GM12878 (cell line): ENCODE data around the gene RNPC3. TPM values are rescaled to one million over a fixed set of nuclear protein-coding genes. Genes with fewer than 3 reads are reported as not detected.

Source experiments
- ATAC-seq: fragments of 200-7000 bp; cut with Tn5 transposase; 3 replicates; pipeline ENCODE4 v1.9.1; 2020; ENCODE audit warnings: mild to moderate bottlenecking, moderate library complexity
- BruUV-seq: library from RNA; stranded (reverse); fragments of 400-500 nt; replicated peaks from 2 replicates; lab custom pipeline; 2021; lab: Mats Ljungman, UMichigan
- CTCF ChIA-PET: fragments of 300-600 bp; sonication (Branson Sonifier 250); formaldehyde crosslinking; extraction: SDS; loops from one replicate; lab custom pipeline; 2021; ENCODE audit warnings: inconsistent platforms; lab: Yijun Ruan, JAX
- POLR2A ChIA-PET: fragments of 350-600 bp; formaldehyde crosslinking; extraction: SDS; loops from one replicate; lab custom pipeline; 2021; ENCODE audit warnings: inconsistent platforms; lab: Charles Lee
- RAD21 ChIA-PET: fragments of 300-600 bp; sonication (Branson Sonifier 250); formaldehyde crosslinking; loops from one replicate; lab custom pipeline; 2023; ENCODE audit warnings: antibody characterized with exemption; ENCODE audit not compliant: unreplicated experiment; lab: Charles Lee
- SMC1A ChIA-PET: fragments of 300-600 bp; sonication (Branson Sonifier 250); formaldehyde crosslinking; loops from one replicate; lab custom pipeline; 2023; ENCODE audit not compliant: unreplicated experiment, uncharacterized antibody; lab: Charles Lee
- DNase-seq: peaks from one replicate; pipeline ENCODE4 v3.0.0-alpha.2; 2011; ENCODE audit warnings: low read depth, low spot score
- FAIRE-seq: peaks from 3 replicates; lab custom pipeline; 2011; peaks lifted over from hg19 to GRCh38; lab: Jason Lieb, UNC
- H2AFZ ChIP-seq: 2 replicates; pipeline ENCODE4 v1.6.0; 2011; ENCODE audit warnings: low read depth, low read length, control low read depth; ENCODE audit not compliant: control insufficient read depth
- H3K27ac ChIP-seq: 2 replicates; pipeline ENCODE4 v1.5.1; 2011; ENCODE audit warnings: control low read depth; ENCODE audit not compliant: control insufficient read depth, insufficient read depth
- H3K27me3 ChIP-seq, 2 experiments: replicated peaks in 1 of 2; 2 replicates each; pipeline versions ENCODE4 v1.6.0 to v1.6.1; 2011; ENCODE audit warnings: low read length in 1 of 2; ENCODE audit not compliant: control insufficient read depth in 2 of 2, insufficient read depth in 2 of 2
- H3K36me3 ChIP-seq, 2 experiments: 2 replicates each; pipeline ENCODE4 v1.5.1; 2011; ENCODE audit warnings: low read length in 1 of 2; ENCODE audit not compliant: control insufficient read depth in 2 of 2, insufficient read depth in 2 of 2
- H3K4me1 ChIP-seq: 2 replicates; pipeline ENCODE4 v1.6.1; 2011; ENCODE audit warnings: mild to moderate bottlenecking, low read length, moderate library complexity, mixed read lengths; ENCODE audit not compliant: control insufficient read depth, insufficient read depth
- H3K4me2 ChIP-seq: 2 replicates; pipeline ENCODE4 v1.6.0; 2011; ENCODE audit warnings: control low read depth; ENCODE audit not compliant: control insufficient read depth, insufficient read depth
- H3K4me3 ChIP-seq: fragments of 200-600 bp; sonication (generic); 2 replicates; pipeline ENCODE4 v1.5.1; 2016
- H3K79me2 ChIP-seq: 2 replicates; pipeline ENCODE4 v1.6.0; 2011; ENCODE audit warnings: low read length; ENCODE audit not compliant: control insufficient read depth, insufficient read depth
- H3K9ac ChIP-seq: 2 replicates; pipeline ENCODE4 v1.8.0; 2011; ENCODE audit warnings: low read length, control low read depth, mixed read lengths; ENCODE audit not compliant: control insufficient read depth, insufficient read depth
- H3K9me3 ChIP-seq: replicated peaks from 3 replicates; pipeline ENCODE4 v1.5.1; 2011; ENCODE audit warnings: mild to moderate bottlenecking, low read length; ENCODE audit not compliant: control insufficient read depth, insufficient read depth
- H4K20me1 ChIP-seq: 2 replicates; pipeline ENCODE4 v1.6.0; 2011; ENCODE audit not compliant: control insufficient read depth, insufficient read depth
- CHD1 ChIP-seq: IDR thresholded peaks from 2 replicates; pipeline ENCODE4 v1.6.1; 2012; ENCODE audit warnings: low read depth, low read length, improper control_type of control experiment
- CREB1 ChIP-seq: IDR thresholded peaks from 2 replicates; pipeline ENCODE4 v1.6.1; 2012; ENCODE audit warnings: low read depth, mild to moderate bottlenecking, inconsistent platforms
- HDGF ChIP-seq: fragments of 450-650 bp; IDR thresholded peaks from 2 replicates; pipeline ENCODE4 v1.6.1; 2016; ENCODE audit warnings: antibody characterized with exemption
- IRF4 ChIP-seq: IDR thresholded peaks from 2 replicates; pipeline ENCODE4 v1.6.1; 2011; ENCODE audit warnings: low read depth, low read length
- IRF5 ChIP-seq: fragments of 450-650 bp; IDR thresholded peaks from 2 replicates; pipeline ENCODE4 v1.6.1; 2017; ENCODE audit warnings: borderline replicate concordance
- KLF5 ChIP-seq: fragments of 450-650 bp; IDR thresholded peaks from 2 replicates; pipeline ENCODE4 v1.6.1; 2014; ENCODE audit warnings: mild to moderate bottlenecking; ENCODE audit not compliant: partially characterized antibody
- MXI1 ChIP-seq: fragments of 150-350 bp; IDR thresholded peaks from 2 replicates; pipeline ENCODE4 v1.6.1; 2011; ENCODE audit warnings: low read depth, mild to moderate bottlenecking, inconsistent platforms, low read length, improper control_type of control experiment
- NFIC ChIP-seq: IDR thresholded peaks from 2 replicates; pipeline ENCODE4 v1.6.1; 2012; ENCODE audit warnings: low read depth, mild to moderate bottlenecking, inconsistent platforms, low read length, moderate library complexity
- NRF1 ChIP-seq: conservative IDR thresholded peaks from 2 replicates; pipeline ENCODE4 v1.6.1; 2011; ENCODE audit warnings: mild to moderate bottlenecking, low read depth, low read length, improper control_type of control experiment
- PAX8 ChIP-seq: fragments of 450-650 bp; IDR thresholded peaks from 2 replicates; pipeline ENCODE4 v1.6.1; 2017; ENCODE audit warnings: mild to moderate bottlenecking, moderate library complexity
- SMAD1 ChIP-seq: fragments of 450-650 bp; IDR thresholded peaks from 2 replicates; pipeline ENCODE4 v1.6.1; 2018; ENCODE audit warnings: mild to moderate bottlenecking, low read depth; ENCODE audit not compliant: partially characterized antibody
- SP1 ChIP-seq: IDR thresholded peaks from one replicate; pipeline ENCODE4 v1.6.1; 2011; ENCODE audit warnings: low read depth, low read length
- TAF1 ChIP-seq: IDR thresholded peaks from 2 replicates; pipeline ENCODE4 v1.6.1; 2011; ENCODE audit warnings: mild to moderate bottlenecking, low read depth, low read length, borderline replicate concordance
- TARDBP ChIP-seq: IDR thresholded peaks from 2 replicates; pipeline ENCODE4 v1.6.1; 2016; ENCODE audit warnings: borderline replicate concordance
- YBX1 ChIP-seq: fragments of 450-650 bp; IDR thresholded peaks from 2 replicates; pipeline ENCODE4 v1.6.1; 2016; ENCODE audit warnings: antibody characterized with exemption
- in situ Hi-C: fragments of 300-500 bp; cut with MboI; formaldehyde crosslinking; loops from 9 replicates; pipeline ENCODE4 v1.14.3; 2018; ENCODE audit warnings: mixed read lengths
- intact Hi-C: fragments of 100-400 bp; cut with micrococcal nuclease; formaldehyde crosslinking; loops from one replicate; pipeline ENCODE4 v1.14.2; 2022; ENCODE audit not compliant: unreplicated experiment
- polyA plus RNA-seq, 11 experiments: library from polyadenylated mRNA; depleted of rRNA in 4 of 11; unstranded in 6 of 11; stranded (reverse) in 5 of 11; fragments of >200 nt; fragmentation: Nextera tagmentation in 4 of 11; fragmentation: Illumina TruSeq in 1 of 11; extraction: Ambion mirVana in 4 of 11; extraction: Trizol in 1 of 11; gene quantifications; 1 replicate in 1 of 11; 2 replicates in 10 of 11; pipeline versions ENCODE4 v1.2.1 to v1.2.3, GENCODE V29; 2011 to 2016; ENCODE audit warnings: inconsistent platforms in 2 of 11, missing spikeins in 2 of 11, low read depth in 1 of 11
- total RNA-seq, 4 experiments: library from RNA; depleted of rRNA in 3 of 4; stranded (reverse); fragments of >200 nt in 3 of 4; fragmentation: Illumina TruSeq in 1 of 4; extraction: Trizol in 1 of 4; gene quantifications; 2 replicates each; pipeline versions ENCODE4 v1.2.1 to v1.2.3, GENCODE V29; 2013 to 2021
- TF ChIP-seq, protein P1 (sequence below): fragments of 450-650 bp; IDR thresholded peaks from 2 replicates; pipeline ENCODE4 v1.6.1; 2017; ENCODE audit warnings: antibody characterized with exemption, mild to moderate bottlenecking, moderate library complexity
- TF ChIP-seq, protein P2 (sequence below): fragments of 150-350 bp; IDR thresholded peaks from 2 replicates; pipeline ENCODE4 v1.6.1; 2016; ENCODE audit warnings: low read depth, low read length

RNPC3 gene
- total and polyA plus RNA-seq, 10 of the 15 experiments (the other 5 are each of a cell fraction or from before 2014, with no cell fraction given), result 11.4 to 53.7 (median 22.7) TPM

DNA sequence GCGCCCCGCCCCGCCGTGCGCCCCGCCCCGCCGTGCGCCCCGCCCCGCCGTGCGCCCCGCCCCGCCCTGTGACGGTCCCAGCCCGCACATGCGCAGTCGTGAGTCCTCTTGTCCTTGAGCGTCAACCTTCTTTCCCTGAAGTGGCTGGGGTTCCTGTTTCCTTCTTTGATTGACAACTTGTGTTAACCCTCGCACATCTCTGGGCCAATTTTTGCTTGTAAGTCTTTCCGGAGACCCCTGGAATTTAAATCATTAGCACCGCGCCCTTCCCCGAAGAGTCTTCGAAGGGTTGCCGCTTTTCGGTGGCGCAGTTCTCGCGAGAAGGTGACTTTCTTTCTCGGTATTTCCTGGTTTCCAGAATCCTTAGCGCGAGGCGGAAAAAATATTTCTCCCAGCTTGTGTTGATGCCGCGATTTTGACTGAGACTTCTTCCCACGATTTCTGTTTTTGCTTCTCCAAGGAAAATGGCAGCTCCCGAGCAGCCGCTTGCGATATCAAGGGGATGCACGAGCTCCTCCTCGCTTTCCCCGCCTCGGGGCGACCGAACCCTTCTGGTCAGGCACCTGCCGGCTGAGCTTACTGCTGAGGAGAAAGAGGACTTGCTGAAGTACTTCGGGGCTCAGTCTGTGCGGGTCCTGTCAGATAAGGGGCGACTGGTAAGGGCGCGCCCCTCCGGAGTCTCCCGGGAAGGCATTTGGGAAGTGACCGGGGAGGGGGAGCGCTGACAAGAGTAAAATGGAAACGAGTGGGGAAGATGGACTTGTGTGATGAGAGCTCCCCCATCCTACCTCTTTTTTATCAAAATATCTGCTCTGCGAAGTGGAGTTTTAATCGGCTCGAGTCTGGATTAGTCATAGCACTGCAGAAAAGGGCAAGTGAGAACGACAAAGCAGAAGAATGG, at the start of gene RNPC3 (continued):
- TF ChIP-seq TAF1 (peak; percentile 68; the same call in 1 of the 2 replicates), NRF1 (peak; percentile 49), YBX1 (no peak)

DNA sequence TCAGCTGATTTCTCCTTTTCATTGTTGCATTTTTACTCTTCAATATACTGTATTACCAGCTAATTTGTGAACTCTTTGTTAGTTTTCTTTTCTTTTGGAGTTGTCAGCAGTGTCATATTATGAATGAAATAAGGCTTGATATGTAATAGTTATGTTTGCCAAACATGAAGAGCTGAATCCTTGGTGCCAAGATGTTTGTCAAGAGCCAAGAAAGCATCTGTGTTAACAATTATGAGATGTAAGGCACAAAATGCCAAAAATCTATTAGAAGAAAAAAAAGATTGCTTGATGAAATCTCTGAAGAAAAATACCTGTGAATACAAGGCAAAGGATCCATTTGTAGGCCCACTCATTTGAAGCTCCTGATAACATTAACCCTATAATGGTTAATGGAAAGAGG, 48.4 kb upstream of the RNPC3 start:
- H4K20me1 ChIP-seq, result no peaks in the 10 kb centered on the region
- no peaks in the 10 kb centered on the region for H3K27me3 ChIP-seq
- ATAC-seq (no peak), DNase-seq (no peak), FAIRE-seq (no peak)
- no peaks in the 10 kb centered on the region for H3K4me1 ChIP-seq
- no peak overlapping the region for H3K9ac ChIP-seq
- no peaks in the 10 kb centered on the region for H3K79me2 ChIP-seq
- ChIA-PET POLR2A (no interaction called here), CTCF (interaction anchor here (1.5 kb wide), 1 partner anchor 15 kb away, joined by 3 read pairs; no protein-coding TSS in a partner anchor), RAD21 (no interaction called here), SMC1A (no interaction called here)
- no peak overlapping the region for H3K4me2 ChIP-seq
- no TSS peak for BruUV-seq
- intact Hi-C loops (no loop called here), in situ Hi-C loops (no loop called here)
- H2AFZ ChIP-seq, result no peak overlapping the region
- no peaks in the 10 kb centered on the region for H3K36me3 ChIP-seq
- H3K27ac ChIP-seq, result no peak overlapping the region
- no peak overlapping the region for H3K4me3 ChIP-seq
- no peaks in the 10 kb centered on the region for H3K9me3 ChIP-seq
- TF ChIP-seq, protein P1, sequence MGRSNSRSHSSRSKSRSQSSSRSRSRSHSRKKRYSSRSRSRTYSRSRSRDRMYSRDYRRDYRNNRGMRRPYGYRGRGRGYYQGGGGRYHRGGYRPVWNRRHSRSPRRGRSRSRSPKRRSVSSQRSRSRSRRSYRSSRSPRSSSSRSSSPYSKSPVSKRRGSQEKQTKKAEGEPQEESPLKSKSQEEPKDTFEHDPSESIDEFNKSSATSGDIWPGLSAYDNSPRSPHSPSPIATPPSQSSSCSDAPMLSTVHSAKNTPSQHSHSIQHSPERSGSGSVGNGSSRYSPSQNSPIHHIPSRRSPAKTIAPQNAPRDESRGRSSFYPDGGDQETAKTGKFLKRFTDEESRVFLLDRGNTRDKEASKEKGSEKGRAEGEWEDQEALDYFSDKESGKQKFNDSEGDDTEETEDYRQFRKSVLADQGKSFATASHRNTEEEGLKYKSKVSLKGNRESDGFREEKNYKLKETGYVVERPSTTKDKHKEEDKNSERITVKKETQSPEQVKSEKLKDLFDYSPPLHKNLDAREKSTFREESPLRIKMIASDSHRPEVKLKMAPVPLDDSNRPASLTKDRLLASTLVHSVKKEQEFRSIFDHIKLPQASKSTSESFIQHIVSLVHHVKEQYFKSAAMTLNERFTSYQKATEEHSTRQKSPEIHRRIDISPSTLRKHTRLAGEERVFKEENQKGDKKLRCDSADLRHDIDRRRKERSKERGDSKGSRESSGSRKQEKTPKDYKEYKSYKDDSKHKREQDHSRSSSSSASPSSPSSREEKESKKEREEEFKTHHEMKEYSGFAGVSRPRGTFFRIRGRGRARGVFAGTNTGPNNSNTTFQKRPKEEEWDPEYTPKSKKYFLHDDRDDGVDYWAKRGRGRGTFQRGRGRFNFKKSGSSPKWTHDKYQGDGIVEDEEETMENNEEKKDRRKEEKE, result no peak
- TF ChIP-seq PAX8 (no peak), SP1 (no peak), IRF4 (no peak), CHD1 (no peak), NFIC (no peak), HDGF (no peak), SMAD1 (no peak), TARDBP (no peak), MXI1 (no peak), CREB1 (no peak), IRF5 (no peak), KLF5 (no peak)
- TF ChIP-seq, protein P2, sequence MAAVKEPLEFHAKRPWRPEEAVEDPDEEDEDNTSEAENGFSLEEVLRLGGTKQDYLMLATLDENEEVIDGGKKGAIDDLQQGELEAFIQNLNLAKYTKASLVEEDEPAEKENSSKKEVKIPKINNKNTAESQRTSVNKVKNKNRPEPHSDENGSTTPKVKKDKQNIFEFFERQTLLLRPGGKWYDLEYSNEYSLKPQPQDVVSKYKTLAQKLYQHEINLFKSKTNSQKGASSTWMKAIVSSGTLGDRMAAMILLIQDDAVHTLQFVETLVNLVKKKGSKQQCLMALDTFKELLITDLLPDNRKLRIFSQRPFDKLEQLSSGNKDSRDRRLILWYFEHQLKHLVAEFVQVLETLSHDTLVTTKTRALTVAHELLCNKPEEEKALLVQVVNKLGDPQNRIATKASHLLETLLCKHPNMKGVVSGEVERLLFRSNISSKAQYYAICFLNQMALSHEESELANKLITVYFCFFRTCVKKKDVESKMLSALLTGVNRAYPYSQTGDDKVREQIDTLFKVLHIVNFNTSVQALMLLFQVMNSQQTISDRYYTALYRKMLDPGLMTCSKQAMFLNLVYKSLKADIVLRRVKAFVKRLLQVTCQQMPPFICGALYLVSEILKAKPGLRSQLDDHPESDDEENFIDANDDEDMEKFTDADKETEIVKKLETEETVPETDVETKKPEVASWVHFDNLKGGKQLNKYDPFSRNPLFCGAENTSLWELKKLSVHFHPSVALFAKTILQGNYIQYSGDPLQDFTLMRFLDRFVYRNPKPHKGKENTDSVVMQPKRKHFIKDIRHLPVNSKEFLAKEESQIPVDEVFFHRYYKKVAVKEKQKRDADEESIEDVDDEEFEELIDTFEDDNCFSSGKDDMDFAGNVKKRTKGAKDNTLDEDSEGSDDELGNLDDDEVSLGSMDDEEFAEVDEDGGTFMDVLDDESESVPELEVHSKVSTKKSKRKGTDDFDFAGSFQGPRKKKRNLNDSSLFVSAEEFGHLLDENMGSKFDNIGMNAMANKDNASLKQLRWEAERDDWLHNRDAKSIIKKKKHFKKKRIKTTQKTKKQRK, result no peak
